Dedifferentiated amniotic fluid mesenchymal stem cell (primary cell): ENCODE data around the gene SMAD7.

Experiments
- DNase-seq: peaks from one replicate; pipeline ENCODE4 v3.0.0-alpha.2; 2016; ENCODE audit errors: extremely low spot score

Gene SMAD7, protein sequence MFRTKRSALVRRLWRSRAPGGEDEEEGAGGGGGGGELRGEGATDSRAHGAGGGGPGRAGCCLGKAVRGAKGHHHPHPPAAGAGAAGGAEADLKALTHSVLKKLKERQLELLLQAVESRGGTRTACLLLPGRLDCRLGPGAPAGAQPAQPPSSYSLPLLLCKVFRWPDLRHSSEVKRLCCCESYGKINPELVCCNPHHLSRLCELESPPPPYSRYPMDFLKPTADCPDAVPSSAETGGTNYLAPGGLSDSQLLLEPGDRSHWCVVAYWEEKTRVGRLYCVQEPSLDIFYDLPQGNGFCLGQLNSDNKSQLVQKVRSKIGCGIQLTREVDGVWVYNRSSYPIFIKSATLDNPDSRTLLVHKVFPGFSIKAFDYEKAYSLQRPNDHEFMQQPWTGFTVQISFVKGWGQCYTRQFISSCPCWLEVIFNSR

GRCh38 chr18:48950536-48951447, at the start of gene SMAD7:
Gene SMAD7, minus strand, starts transcription at chr18:48950965. Its CDS starts 541 bp downstream, at chr18:48950424.
- DNase-seq, result no peak

DNA sequence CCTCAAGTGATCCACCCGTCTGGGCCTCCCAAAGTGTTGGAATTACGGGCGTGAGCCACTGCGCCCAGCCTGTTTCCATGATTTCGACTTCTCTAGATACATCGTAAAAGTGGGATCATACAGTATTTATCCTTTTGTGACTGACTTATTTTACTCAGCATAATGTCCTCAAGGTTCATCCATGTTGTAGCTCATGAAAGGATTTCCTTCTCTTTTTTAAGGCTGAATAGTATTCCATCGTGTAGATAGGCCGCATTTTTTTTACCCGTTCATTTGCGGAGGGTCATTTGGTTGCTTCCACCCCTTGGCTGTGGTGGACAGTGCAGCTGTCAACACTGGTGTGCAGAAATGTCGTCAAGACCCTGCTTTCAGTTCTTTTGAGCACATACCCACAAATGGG, 48.8 kb upstream of the SMAD7 start:
- no peak for DNase-seq

DNA sequence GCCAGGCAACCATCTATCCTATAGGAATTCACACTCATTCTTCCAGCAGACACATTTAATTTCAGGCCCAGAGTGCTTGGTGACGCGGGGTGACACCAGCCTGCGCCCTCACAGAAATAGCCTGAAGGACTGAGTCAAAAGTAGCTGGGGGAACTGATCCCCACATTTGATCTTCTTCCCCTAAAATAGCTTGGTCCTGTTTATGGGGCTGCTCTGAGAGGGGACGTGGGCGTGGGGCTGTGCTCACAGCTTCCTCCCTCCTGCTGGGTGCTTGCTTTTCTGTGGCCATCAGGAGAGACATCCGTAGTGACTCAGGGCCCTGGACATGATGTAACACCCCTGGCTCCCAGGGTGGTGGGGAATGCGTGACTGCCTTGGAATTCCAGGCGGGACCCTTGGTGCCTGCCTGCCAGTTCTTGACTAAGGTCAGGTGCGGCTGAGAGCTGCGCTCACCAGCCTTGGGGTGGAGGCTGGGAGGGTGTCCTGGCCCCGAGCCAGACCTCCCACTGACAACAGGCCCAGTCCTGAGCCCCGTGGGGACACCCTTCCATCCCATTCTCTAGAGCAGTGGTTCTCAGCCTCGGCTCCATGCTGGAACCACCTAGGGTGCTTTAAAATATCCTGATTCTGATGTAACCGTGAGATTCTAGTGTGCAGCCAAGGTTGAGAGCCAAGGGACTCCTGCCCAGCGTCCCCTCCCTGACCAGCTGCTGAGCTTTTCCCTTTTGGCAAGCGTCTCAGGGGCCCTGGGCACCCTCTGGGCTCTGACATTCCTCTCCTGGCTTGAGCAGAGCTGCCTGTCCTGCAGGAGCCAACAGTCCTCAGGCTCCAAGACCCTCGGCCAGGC, 47.4 kb upstream of the SMAD7 start:
- DNase-seq, result peak; percentile 91

DNA sequence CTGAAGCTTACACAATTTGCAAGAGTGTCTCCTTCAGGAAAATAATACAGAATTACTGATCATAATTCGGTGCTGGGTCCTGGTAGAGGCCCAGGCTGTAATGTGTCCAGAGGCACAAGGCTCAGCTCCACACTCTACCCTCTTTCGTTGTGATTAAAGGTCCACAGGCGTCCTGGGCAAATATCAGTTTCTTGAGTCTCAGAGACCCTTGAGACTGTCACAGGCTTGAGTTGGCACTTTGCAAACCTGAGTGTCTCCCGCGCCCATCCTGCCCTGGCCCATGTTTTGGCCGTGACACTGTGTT, 46.9 kb upstream of the SMAD7 start:
- DNase-seq, result no peak

GRCh38 chr18:48996901-48997463, 46.2 kb upstream of the SMAD7 start:
- DNase-seq, result peak; percentile 76

DNA sequence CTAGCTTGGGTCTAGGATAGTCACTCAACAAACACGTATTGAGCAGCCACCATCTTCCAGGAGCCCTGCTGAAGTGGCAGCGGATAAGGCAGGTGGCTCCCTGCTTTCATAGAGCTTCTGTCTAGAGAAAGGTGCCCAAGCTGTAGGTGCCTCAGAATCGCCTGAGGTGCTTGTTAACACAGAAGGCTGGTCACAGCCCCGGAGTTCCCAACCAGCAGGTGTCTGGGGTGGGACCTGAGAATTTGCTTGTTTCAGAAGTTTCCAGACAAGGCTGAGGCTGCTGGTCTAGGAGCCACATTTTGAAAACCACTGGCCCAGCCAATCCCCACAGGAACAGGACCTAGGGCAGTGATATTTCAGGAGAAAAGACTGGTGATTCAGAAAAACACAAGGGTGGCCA, 45.3 kb upstream of the SMAD7 start:
- no peak for DNase-seq

DNA sequence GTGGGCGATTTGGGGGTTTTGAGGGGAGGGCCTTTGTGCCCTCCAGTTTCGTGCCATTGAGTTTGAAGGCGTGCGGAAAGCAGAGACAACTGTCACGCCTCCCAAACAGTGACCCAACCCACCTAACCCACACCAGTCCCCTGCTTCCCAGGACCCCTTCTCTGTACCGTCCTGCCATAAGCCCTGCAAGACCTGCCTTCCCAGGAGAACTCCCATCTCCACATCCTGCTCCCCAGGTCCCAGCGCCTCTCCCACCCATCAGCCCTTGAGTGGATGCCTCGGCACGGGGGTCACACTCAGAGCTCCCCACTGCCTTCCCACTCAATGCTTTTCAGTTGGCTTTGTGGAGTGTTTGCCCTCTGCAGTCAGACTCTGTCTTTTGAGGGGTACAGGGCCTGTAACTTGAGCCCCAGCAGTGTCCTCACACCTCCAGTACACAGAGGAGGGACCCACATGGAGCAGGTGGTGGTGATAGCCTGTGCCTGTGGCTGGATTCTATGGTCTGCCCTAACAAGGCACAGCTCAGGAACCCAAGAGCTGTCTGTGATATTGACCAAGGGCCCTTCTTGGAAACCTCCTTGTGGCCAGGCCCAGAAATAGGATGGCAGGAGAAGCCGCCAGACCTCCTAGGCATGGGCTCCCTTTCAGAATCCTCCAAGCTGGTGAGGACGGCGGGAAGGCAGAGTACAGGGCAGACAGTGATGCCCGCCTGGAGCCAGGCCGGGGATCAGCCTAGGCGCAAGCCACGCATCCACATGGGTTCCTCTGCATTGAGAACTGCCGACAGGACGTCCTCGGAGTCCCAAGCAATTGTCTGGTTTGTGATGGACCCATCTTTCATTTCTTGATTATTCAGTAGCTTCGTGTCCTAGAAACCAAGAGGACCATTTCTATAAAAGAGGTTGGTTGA, 44.4 kb upstream of the SMAD7 start:
- no peak for DNase-seq

DNA sequence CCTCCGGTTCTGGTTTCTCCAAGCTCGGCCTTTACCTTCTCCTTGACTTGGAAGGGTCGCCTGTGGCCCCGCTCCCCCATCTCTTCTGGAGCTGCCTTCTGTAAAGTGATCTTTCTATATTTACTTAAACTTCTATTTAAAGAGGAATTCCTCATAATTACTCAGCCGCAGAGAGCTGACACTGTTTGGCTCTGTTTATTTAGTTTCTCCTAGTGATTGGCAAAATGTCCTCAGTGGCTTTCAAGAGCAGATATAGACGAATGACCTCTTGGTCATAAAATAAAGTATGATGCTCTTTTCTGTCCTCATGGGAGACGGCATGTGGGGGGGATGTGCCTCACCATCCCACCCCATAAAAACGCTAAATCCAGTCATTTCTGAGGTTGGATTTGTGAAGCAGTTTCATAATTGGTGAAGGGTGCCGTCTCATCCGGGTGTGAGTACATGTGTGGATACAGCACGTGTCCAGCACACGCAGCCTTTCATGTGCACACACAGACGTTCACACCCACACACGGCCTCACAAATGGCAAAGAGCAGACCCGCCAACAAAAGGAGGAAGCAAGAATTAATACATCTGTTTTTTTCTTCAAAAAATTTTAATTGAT, 43.4 kb upstream of the SMAD7 start:
- peak; percentile 84 for DNase-seq

DNA sequence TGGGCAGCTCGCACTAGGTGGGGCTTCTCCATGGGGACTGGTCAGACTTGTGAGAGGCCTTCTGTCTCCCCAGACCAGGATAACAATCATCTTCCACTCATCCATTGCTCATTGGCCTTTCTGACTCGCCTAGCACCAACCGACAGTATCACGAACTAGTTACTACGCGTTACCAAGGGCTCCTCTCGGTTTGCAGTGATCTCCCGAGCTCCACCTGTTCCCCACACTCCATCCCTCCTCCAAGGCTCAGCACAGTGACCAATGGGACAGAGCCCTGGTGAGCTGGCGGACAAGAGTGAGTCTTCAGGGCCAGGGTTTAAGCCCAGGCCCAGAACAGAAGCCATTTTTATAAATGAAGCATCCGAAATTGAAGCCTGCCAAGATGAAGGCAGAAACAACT, 42.8 kb upstream of the SMAD7 start:
- DNase-seq, result no peak

DNA sequence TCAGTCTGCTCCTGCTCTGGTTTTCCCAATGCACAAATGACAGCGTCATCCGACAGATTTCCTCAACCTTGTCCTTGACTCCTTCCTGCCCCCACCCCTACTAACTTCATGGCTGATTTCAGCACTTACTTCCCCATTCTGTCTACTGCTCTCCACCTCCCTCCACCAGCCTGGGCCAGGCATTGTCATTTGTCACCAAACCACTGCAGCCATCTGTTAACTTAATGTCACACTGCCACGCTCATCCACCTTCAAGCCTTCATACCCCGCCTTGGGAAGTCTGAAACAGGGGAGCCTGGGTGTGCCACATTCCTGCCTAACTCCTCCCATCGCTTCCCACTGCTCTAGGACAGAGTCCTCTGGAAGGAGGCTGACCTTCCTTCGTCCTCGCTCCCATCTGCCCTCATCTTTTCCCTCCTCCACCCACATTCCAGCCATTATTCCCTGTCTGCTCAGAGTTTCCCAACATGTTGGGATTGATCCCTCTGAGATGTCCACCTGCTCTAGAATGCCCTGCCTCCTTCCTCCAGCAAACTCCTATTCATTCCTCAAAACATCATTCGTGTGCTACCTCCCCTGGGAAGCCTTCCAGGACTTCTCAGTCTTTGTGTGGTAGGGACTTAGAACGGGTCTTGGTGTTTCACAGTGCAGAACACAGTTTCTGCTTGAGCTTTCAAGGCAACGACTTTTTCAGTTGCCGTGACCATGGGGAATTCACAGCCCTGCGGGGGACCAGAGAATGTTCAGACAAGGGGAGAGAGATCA, 42.2 kb upstream of the SMAD7 start:
- no peak for DNase-seq

DNA sequence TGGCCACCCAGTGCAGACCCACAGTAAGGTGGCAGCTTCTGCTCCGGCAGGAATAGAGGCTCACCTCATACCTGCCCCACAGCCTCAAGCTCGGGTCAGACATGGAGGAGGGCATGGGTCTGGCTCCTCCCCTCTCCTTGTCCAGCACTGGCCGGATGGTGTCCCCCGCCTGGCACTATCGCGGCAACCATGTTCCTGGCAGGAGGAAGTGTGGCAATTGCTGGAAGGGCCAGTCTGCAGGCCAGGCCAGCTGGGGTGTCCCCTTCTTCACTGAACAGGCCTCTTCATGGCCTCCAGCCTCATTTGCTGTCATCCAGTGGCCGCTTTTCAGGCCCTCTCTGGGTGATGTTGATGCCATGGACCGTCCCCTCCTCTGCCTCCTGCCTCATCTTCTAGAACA, 41.4 kb upstream of the SMAD7 start:
- DNase-seq, result no peak

- no peak for DNase-seq
These were observed 40.9 kb upstream of the SMAD7 start for GRCh38 chr18:48991676-48992075.

GRCh38 chr18:48991319-48991660, 40.5 kb upstream of the SMAD7 start:
- DNase-seq, result no peak

GRCh38 chr18:48990481-48991318, 39.9 kb upstream of the SMAD7 start:
- DNase-seq, result peak; percentile 28

- no peak for DNase-seq
These were observed 38.8 kb upstream of the SMAD7 start for GRCh38 chr18:48989304-48990303.

GRCh38 chr18:48988508-48989303, 37.9 kb upstream of the SMAD7 start:
- DNase-seq, result no peak

GRCh38 chr18:48987821-48988220, 37.1 kb upstream of the SMAD7 start:
- DNase-seq, result no peak
